Measurements from ENCODE around the gene ATXN7L3.
A peak's percentile ranks its signal among the peaks of the same experiment; 100 is the strongest.

Gene ATXN7L3

GRCh38 chr17:44200478-44201155 is 933 bp upstream of the ATXN7L3 start:
- DNase-seq (ENCODE audit: low spot score): no peak

DNA sequence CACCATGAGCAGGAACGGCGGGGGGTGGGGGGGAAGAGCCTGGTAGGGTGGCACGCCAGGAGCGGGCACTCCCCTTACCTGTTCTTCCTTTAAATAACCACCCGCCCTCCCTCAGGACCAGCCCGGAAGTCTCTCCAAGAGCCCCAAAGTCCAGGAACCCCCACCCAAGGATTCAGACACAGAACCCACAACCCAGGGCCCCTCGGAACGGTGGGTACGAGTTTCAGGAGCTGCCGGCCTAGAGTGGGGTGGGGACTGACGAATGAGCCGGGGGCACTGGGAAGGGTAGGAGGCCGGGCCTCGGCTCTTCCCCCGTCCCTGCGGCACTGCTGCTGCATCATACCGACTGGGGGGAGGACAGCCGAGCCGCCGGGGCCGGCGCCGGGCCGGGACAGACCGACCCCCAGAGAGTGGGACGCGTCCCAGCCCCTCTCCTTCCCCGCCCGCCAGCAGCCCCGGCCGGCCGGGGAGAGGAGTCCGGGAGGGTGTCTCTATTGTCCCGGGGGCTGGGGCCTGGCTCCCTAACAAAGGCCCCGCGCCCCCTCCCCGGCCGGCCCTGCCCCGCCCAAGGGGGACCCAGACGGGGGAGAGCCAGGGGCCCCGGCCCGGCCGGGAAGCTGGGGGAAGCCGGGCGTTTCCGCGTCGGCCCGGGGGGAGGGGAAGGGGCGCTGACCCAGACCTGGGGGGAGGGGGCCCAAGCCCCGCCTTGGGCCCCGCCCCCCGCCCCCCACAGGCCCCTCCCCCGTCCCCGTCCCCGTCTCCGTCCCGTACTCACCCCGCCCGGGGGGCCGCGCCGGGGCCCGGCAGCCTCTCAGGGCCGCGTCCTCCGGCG is 747 bp downstream of the ATXN7L3 start:
- DNase-seq (ENCODE audit: low spot score): peak; percentile 89

DNA sequence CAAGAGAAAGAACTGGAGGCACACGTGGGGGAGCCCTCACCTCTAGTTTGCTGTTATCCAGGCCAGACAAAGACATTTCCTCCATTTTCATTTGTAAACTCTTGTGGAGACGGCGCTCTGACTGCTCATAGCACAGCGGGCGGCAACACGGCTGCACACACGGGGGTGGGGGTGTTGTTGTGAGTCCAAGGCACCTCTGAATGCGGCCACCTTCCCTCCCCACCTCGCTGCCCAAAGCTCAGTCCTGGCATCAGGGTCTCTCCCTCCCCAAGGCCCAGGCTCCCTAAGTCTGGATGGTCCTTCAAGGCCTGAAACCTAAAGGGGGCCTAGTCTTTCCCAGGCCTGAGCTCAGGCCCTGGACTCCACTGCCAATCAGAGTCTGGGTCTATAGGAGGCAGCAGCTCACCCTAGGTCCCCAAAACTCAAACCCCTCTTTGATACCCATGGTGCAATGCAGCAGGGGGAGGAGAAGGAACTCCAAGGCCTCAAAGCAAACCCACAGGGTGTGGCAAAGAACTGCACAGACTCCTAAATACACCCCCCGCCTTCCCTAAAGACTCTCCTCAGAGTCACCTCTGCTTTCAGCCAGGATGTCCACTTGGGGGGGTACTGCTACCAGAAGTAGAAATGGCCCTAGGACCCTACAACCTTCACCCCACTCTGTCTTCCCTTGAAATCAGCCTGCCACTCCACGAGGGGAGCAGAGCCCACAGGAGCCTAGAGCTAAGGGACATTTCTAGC is 1.5 kb downstream of the ATXN7L3 start:
- no peak for DNase-seq (ENCODE audit: low spot score)

GRCh38 chr17:44197107-44197506 is 2.6 kb downstream of the ATXN7L3 start:
- DNase-seq (ENCODE audit: low spot score): no peak

DNA sequence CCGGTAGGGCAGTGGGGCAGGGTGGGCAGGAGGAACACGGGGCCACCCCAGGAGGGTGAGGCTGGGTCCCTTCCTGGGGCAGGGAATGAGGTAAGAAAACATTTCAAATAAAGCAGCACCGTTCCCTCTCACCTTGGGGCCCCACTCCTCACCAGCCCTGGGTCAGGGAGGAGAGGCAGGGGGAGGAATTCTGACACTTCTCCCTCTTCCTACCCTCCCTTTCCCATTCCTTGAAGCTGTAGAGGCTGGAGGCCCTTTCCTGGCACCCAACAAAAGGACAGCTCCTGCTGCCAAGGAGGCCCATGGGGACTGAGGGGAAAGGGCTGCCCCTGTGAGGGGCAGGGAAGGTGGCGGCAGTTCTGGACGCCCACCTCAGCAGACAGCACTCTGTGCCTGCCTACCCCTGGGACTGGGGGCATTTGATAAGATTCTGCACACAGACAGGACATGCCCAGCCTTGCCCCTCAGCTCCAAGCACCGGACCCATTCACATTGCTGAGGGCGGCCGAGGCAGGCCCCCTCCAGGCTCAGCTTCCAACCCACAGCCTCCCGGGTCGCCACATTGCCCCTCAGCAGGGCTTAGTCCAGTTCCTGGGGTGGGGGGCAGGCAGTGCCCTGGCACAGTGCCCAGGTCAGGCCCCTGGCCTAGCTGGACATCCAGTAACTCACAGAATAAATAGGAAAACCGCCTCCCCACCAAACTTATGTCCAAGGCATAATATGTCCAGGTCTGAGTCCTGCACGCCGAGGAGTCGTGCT is 6.2 kb downstream of the ATXN7L3 start:
- no peak for DNase-seq (ENCODE audit: low spot score)

DNA sequence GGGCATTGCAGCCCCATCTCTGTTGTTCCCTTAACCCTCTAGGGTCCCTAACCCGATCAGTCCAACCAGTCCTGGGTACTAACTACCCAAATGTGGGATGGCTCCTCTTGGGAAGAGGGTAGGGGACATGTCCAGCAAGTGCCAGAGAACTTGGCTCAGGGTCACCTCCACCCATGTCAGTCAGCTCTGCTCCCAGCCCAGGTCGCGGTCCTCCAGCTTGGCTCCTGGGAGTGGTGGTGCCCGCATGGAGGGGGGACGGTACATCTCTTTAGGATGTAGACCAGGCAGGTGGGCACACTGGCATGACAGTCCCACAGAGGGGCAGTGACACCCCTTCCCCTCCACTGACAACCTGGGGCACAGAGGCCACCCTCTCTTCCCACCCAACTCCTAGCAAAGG is 6.9 kb downstream of the ATXN7L3 start:
- no peak for DNase-seq (ENCODE audit: low spot score)

- DNase-seq (ENCODE audit: low spot score): no peak
Measured at GRCh38 chr17:44191941-44192496, 7.7 kb downstream of the ATXN7L3 start.

GRCh38 chr17:44191369-44191768 is 8.3 kb downstream of the ATXN7L3 start:
- no peak for DNase-seq (ENCODE audit: low spot score)

GRCh38 chr17:44190481-44190880 is 9.2 kb downstream of the ATXN7L3 start:
- DNase-seq (ENCODE audit: low spot score): no peak

DNA sequence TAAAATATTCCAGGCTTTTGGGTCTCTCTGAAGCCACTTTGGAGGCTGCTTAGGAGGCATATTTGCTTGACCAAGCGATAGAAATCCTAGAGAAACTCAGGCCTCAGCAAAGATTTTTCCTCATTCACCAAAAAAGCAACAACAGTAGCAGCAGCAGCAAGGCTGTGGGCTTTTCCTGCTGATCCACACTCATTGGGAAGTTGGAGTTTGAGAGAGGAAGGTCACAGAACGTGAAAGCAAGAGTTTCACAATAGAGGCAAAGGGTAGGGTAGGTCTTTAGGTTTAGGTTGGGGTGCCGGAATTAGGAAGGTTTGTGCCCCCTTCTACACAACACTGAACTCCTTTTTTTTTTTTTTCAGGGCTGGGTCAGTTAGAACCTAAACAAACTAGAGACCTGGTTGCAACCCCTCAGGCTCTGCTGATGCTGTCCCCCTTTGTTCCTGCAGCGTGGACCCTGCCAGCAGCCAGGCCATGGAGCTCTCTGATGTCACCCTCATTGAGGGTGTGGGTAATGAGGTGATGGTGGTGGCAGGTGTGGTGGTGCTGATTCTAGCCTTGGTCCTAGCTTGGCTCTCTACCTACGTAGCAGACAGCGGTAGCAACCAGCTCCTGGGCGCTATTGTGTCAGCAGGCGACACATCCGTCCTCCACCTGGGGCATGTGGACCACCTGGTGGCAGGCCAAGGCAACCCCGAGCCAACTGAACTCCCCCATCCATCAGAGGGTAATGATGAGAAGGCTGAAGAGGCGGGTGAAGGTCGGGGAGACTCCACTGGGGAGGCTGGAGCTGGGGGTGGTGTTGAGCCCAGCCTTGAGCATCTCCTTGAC is 10.9 kb downstream of the ATXN7L3 start:
- no peak for DNase-seq (ENCODE audit: low spot score)

GRCh38 chr17:44187131-44187899 is 12.4 kb downstream of the ATXN7L3 start:
- no peak for DNase-seq (ENCODE audit: low spot score)

- peak; percentile 100 for DNase-seq (ENCODE audit: low spot score)
Measured at GRCh38 chr17:44186307-44187130, 13.2 kb downstream of the ATXN7L3 start, which contains the start of gene TMUB2. TSS of gene TMUB2 (plus strand) at chr17:44186972. CDS start at chr17:44187709, 737 bp downstream.

DNA sequence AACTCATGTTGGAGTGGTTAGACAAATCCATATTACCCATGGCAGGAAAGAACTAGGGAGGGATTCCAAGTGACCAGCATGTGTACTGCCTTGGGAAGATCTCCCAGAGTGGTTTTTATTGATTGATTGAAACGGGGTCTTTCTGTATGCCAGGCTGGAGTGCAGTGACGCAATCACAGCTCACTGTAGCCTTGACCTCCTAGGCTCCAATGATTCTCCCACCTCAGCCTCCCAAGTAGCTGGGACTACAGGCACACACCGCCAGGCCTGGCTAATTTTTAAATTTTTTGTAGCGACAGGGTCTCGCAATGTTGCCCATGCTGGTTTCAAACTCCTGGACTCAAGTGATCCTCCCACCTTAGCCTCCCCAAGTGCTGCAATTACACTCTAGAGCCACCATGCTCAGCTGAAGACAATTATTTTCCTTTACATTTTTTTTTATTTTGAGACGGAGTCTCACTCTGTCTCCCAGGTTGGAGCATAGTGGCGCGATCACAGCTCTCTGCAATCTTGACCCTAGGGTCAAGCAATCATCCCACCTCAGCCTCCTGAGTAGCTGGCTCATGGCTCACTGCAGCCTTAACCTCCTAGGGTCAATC is 15.4 kb downstream of the ATXN7L3 start:
- no peak for DNase-seq (ENCODE audit: low spot score)

- DNase-seq (ENCODE audit: low spot score): no peak
Measured at GRCh38 chr17:44183024-44183423, 16.7 kb downstream of the ATXN7L3 start.

DNA sequence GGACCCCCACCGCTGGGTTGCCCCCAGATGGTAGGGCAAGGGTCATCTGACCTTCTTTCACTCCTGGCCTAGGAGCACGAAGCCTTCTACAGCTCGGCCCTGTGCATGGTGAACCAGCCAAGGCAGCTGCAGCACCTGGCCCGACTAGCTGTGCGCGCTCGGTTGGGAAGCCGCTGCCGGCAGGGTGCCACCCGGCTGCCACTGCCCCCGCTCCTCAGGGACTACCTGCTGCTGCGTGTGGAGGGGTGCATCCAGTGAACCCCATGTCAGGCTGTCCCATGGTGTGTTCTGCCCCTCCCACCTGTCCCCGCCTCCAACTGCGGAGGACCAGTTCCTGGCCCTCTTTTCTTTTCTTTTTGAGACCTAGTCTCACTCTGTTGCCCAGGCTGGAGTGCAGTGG is 21.6 kb downstream of the ATXN7L3 start:
- DNase-seq (ENCODE audit: low spot score): no peak

DNA sequence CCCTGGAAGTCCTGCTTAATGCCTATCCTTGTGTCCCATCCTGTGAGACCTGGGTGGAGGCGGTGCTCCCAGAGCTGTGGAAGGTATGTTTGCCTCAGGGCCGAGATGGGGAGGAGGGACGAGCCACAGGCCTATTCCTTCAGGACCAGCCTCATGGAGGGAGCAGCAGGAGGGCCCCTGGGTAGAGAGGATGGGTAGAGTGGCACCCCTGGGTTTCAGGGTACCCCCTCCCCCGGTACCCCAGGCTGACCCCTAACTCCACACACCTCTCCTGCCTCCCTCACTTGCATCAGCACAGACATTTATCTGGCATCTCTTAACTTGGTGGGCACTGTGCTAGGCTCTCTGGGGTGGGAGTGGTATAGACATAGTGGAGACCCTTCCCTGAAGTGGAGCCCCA is 22.0 kb downstream of the ATXN7L3 start:
- no peak for DNase-seq (ENCODE audit: low spot score)

DNA sequence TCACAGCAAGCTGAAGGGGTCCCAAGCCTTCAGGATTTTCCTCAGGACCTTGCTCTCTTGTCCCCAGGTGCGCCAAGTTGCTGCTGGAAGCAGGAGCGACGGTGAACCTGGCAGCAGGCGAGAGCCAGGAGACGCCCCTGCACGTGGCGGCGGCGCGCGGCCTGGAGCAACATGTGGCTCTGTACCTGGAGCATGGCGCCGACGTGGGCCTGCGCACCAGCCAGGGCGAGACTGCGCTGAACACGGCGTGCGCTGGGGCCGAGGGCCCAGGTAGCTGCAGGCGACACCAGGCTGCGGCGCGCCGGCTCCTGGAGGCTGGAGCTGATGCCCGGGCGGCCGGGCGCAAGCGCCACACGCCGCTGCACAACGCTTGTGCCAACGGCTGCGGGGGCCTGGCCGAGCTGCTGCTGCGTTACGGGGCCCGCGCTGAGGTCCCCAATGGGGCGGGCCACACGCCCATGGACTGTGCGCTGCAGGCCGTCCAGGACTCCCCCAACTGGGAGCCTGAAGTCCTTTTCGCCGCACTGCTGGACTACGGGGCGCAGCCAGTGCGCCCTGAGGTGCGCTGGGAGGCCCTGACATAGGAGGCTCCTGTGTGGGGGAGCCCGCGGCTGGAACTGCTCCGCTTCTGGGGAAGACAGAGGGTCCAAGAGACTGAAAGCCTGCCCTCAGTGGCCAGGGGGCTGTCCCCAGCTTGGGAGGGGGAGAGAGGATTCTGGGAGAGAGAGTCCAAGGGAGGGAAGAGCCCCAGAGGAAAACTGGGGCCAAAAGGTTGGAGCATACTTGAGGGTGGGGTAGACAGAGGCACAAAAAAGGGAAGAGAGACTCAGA is 22.8 kb downstream of the ATXN7L3 start:
- no peak for DNase-seq (ENCODE audit: low spot score)

- DNase-seq (ENCODE audit: low spot score): no peak
Measured at GRCh38 chr17:44176257-44176656, 23.4 kb downstream of the ATXN7L3 start.

Data from left forelimb (tissue), 1 donor.